AG09309 (cell line): ENCODE results near the gene TNKS2.

ENCODE experiments used
- DNase-seq: peaks from one replicate; pipeline ENCODE4 v3.0.0-alpha.2; 2010; ENCODE audit warnings: low read depth
- H3K4me3 ChIP-seq: 2 replicates; pipeline ENCODE4 v1.5.1; 2011; ENCODE audit warnings: mild to moderate bottlenecking, low read depth, low read length, moderate library complexity; ENCODE audit not compliant: control insufficient read depth
- TF ChIP-seq, protein P1 (sequence below): IDR thresholded peaks from 2 replicates; pipeline ENCODE4 v1.5.1; 2011; ENCODE audit warnings: mild to moderate bottlenecking, low read depth, low read length, inconsistent platforms; ENCODE audit not compliant: insufficient read depth, control insufficient read depth; ENCODE audit errors: missing control alignments

Gene TNKS2

GRCh38 chr10:91776266-91776665 lies 22.0 kb upstream of the TNKS2 start:
- TF ChIP-seq, protein P1, sequence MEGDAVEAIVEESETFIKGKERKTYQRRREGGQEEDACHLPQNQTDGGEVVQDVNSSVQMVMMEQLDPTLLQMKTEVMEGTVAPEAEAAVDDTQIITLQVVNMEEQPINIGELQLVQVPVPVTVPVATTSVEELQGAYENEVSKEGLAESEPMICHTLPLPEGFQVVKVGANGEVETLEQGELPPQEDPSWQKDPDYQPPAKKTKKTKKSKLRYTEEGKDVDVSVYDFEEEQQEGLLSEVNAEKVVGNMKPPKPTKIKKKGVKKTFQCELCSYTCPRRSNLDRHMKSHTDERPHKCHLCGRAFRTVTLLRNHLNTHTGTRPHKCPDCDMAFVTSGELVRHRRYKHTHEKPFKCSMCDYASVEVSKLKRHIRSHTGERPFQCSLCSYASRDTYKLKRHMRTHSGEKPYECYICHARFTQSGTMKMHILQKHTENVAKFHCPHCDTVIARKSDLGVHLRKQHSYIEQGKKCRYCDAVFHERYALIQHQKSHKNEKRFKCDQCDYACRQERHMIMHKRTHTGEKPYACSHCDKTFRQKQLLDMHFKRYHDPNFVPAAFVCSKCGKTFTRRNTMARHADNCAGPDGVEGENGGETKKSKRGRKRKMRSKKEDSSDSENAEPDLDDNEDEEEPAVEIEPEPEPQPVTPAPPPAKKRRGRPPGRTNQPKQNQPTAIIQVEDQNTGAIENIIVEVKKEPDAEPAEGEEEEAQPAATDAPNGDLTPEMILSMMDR: no peak
- DNase-seq: no peak
- H3K4me3 ChIP-seq: no peak overlapping the region

DNA sequence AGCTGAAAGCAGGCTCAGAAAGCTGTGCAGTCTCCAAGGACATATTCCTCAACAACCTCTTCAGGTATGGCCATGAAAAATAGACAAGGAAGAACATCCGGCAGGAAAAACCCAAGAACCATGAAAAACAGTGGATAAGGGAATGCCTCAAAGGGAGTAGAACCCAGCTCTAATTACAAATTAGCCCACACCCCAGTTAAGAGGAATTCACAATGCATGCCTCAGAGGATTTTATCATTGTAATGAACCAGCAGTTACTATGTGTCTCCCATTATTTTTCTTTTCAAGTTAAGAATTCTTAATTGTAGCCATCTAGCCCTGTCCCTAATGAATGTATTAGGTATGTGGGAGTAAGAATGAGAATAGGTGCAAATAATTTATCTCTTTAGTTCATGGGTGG lies 19.7 kb upstream of the TNKS2 start:
- no peak overlapping the region for H3K4me3 ChIP-seq
- TF ChIP-seq, protein P1: no peak
- no peak for DNase-seq

- no peak for DNase-seq
- TF ChIP-seq, protein P1: no peak
- H3K4me3 ChIP-seq: no peak overlapping the region
Observed at GRCh38 chr10:91779011-91779605, 19.1 kb upstream of the TNKS2 start.

GRCh38 chr10:91782539-91782938 lies 15.7 kb upstream of the TNKS2 start:
- DNase-seq: no peak
- no peak overlapping the region for H3K4me3 ChIP-seq
- TF ChIP-seq, protein P1: no peak

GRCh38 chr10:91785830-91786229 lies 12.4 kb upstream of the TNKS2 start:
- DNase-seq: no peak
- H3K4me3 ChIP-seq: no peak overlapping the region
- TF ChIP-seq, protein P1: no peak

- H3K4me3 ChIP-seq: no peak overlapping the region
- TF ChIP-seq, protein P1: no peak
Observed at GRCh38 chr10:91787258-91787657, 11.0 kb upstream of the TNKS2 start.

GRCh38 chr10:91787810-91788209 lies 10.4 kb upstream of the TNKS2 start:
- DNase-seq: no peak
- TF ChIP-seq, protein P1: no peak

More at GRCh38 chr10:91787258-91787657, 11.0 kb upstream of the TNKS2 start:
- DNase-seq: no peak

More at GRCh38 chr10:91787810-91788209, 10.4 kb upstream of the TNKS2 start:
- no peak overlapping the region for H3K4me3 ChIP-seq
